GM21576 (cell line): ENCODE measurements around the gene MRPL12.

Source experiments
- ATAC-seq: cut with Tn5 transposase; IDR thresholded peaks from one replicate; pipeline ENCODE4 v1.9.1; 2021; ENCODE audit warnings: mild to moderate bottlenecking, moderate library complexity; ENCODE audit not compliant: unreplicated experiment

The MRPL12 gene

GRCh38 chr17:81681672-81682071, 21.5 kb upstream of the MRPL12 start:
- ATAC-seq = no peak

GRCh38 chr17:81682565-81683207, 20.5 kb upstream of the MRPL12 start:
- no peak for ATAC-seq

- peak; percentile 9 for ATAC-seq
These were observed 20.0 kb upstream of the MRPL12 start for GRCh38 chr17:81683208-81683583.

DNA sequence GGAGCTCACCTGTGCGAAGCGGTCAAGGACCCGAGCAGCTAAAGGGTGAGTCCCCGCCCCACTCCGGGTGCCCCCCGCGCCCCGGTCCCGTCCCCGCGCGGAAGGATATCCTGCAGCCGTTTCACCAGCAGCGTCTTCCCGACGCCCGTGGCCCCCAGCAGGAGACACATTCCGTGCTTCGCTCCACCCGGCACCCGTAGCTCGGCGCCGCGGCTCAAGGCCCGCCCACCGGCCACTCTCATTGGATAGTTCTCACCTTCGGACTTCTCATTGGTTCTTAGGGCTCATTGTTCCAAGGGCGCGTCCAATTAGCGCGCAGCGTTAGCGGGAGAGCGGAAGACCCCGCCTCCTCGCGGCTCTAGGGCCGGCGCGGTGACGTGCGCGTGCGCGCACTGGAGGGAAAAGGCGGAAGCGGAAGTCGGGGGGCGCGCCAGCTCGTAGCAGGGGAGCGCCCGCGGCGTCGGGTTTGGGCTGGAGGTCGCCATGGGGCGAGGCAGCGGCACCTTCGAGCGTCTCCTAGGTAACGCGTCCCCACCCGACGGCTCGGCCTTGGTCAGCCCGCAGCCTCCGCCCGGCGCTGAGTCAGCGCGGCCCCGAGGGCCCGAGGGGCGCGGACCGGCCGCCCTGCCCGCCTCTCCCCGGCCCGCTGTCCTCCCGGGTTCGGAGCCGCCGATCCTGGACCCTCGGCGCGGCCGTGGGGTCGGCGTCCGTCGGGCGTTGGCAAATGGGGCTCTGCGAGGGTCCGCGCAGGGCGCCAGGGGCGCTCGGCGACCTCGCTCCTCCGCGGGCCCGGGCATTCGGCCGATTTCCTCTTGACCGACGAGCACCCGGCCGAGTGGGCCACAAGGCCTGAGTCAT, 19.4 kb upstream of the MRPL12 start, which contains the start of the genes ARL16 and HGS:
ARL16 (minus strand) TSS at position 214 of the 858 bp plus-strand sequence; CDS start at position 170, 44 bp downstream.
HGS (plus strand) TSS at position 428 of the 858 bp plus-strand sequence; CDS start at position 484, 56 bp downstream.
- ATAC-seq = peak; percentile 90

- no peak for ATAC-seq
These were observed 18.7 kb upstream of the MRPL12 start for GRCh38 chr17:81684442-81684911.

DNA sequence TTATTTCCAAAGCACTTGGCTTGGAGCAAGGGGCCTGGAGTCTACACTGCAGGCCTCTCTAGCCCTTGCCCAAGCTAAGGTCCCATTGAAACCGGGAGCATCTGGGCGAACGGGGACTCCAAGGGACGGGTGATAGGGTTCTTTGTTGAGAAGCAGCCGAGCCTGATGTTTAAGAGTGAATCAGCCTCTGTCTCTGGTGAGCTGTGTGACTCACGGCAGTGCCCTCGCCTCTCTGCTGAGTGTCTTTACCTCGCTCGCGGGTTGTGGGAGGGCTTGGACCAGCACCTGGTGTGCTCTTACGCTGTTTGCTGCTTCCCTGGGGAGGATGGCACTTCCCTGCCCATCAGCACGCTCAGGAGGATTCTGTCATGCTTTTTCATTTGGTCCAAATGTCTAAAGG, 18.1 kb upstream of the MRPL12 start:
- ATAC-seq = no peak

DNA sequence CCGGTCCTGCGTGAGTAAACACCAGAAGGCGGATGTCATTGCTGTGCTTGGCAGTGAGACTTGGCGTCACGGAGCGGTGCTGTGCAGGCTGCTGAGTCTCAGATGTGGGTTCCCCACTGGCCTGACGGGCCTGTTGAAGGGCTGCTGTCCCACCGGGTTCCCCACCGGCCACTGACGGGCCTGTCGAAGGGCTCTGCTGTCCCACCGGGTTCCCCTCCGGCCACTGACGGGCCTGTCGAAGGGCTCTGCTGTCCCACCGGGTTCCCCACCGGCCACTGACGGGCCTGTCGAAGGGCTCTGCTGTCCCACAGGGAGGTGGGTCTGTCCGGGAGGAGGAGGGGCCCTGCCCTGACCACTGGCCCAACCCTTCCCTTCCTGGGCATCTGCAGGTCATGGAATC, 16.6 kb upstream of the MRPL12 start:
- no peak for ATAC-seq

DNA sequence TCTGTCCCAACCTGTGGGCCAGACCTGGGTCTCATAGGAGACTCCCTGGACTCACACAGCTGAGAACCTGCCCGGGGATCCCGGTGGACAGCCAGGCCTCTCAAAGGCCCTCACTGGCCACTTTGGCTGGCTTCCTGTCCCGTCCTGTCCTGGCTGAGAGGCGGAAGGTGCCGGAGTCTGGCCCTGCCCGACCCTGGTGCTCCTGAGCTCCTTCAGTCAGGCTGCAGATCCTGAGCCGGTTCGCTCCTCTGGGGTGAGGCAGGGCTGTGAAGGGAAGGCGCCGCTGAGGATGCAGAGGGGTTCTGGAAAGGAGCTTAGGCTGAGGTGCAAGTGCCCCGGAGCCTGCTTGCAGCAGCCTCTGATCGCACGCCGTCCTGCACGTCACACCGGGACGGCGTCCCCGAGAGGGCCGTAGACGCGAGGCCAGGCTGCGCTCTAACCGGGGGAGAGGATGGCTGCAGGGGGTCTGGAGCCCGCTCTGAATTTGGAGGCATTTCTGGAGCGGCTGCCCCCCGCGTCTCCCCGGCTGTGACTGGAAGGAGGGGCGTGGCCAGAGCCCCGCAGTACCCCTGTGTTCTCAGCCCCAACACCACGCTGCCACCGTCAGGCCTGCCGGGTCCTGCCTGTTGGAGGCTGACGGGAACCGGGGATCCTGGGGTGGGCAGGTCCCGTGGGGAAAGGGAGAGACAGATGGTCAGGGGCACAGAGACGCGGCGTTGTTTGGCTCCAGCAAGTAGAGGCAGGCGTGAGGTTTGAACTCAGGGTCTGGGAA, 15.2 kb upstream of the MRPL12 start:
- ATAC-seq = no peak

- ATAC-seq = no peak
These were observed 14.6 kb upstream of the MRPL12 start for GRCh38 chr17:81688616-81689015.

- no peak for ATAC-seq
These were observed 13.1 kb upstream of the MRPL12 start for GRCh38 chr17:81690066-81690465.

DNA sequence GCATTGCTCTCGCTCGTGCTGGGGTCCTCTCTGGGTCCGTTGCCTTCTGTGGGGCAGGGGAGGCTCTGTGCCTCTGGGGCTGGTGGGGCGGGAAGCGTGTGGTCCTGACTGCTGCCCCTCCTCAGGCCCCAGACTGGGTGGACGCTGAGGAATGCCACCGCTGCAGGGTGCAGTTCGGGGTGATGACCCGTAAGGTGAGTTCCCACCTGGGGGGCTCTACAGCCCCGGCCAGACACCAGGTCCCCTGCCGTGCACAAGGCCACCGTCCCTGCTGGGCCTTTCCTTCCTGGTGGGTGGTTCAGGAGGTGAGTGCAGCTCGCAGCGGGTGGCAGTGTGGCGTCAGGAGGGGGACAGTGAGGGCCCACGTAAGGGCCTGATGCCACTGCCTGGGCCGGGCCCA, 12.6 kb upstream of the MRPL12 start:
- no peak for ATAC-seq

GRCh38 chr17:81691196-81691595, 12.0 kb upstream of the MRPL12 start:
- no peak for ATAC-seq

- no peak for ATAC-seq
These were observed 11.6 kb upstream of the MRPL12 start for GRCh38 chr17:81691608-81692007.

GRCh38 chr17:81693509-81694210, 9.5 kb upstream of the MRPL12 start:
- no peak for ATAC-seq

GRCh38 chr17:81694810-81695209, 8.4 kb upstream of the MRPL12 start:
- ATAC-seq = no peak

DNA sequence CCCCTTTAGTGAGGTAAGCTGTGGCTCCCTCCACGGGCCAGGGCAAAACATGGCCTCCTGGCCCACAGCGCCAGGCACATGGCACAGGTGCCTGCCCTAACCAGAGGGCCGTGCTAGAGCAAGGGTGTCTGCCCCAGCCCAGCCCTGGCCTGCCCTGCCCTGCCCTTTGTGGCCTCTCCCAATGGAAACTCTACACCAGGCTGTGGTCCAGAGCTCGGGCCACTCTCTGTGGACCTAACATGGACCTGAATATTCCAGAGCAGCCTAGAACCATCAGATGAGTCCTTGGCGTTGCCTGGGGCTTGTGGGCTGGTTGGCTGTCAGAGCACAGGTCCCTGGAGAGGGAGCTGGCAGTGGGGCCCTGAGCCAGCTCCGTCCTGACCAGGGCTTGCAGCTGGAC, 8.0 kb upstream of the MRPL12 start:
- no peak for ATAC-seq

- no peak for ATAC-seq
These were observed 7.4 kb upstream of the MRPL12 start for GRCh38 chr17:81695801-81696200.

GRCh38 chr17:81696218-81696941, 6.8 kb upstream of the MRPL12 start:
- ATAC-seq = no peak

DNA sequence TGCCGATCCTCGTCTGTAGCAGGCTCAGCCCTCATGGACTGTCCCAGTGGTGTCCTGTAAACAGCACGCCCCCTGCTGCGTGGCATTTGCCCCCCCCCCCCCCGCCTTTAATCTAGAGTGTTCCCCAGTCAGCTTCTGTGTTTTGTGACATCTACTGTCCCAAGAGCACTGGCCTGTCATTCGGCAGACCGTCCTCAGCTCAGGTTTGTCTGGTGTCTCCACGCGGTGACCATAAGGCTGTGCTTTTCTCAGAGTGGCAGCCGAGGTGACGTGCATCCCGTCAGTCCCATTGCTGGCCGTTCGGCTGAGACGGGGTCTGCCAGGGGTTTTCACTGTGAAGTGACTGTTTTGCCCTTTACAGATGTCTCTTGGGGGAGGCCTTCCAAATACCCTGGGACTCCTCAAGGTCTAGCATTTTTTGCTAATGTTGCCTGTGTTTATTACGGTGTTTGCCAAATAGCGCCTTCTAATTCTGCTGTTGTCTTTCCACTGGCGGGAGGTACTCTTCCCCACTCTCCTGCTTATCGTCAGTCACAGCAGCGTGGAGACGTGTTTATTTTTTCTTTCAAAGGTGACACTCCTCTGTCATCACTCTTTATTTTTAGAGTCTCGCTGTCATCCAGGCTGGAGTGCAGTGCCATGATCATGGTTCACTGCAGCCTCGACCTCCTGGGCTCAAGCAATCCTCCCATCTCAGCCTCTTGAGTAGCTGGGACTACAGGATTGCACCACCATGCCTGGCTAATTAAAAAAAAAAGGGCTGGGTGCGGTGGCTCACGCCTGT, 5.7 kb upstream of the MRPL12 start:
- no peak for ATAC-seq
